Measurements from ENCODE around the gene FAAP100.

DNA sequence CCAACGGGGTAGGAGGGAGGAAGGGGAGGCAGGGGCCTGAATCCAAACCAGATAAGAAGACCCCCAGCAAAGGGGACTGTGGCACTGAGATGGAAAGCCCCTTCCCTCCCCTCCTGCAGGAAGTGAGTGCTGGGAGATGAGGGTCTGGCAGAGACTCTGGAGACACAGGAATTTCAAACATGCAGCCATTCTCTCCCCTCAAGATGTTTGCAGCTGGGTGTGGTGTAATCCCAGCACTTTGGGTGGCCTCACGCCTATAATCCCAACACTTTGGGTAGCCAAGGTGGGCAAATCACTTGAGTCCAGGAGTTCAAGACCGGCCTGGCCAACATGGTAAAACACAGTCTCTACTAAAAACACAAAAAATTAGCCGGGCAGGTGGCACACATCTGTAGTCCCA, 33.9 kb upstream of the FAAP100 start:
- TF ChIP-seq GATA2 (IDR thresholded peaks at IDR 0.05; ENCODE audit: low read depth, low read length) (no peak), GATA3 (IDR thresholded peaks at IDR 0.05; ENCODE audit: low read depth, low read length) (no peak)
